Activated B cell treated with CpG ODN at 0.5 μM for 24 hours (primary cell): ENCODE measurements around the gene CD247. TPM values are rescaled to one million over a fixed set of nuclear protein-coding genes. Genes with fewer than 3 reads are reported as not detected.

Experiments used
- ATAC-seq: fragments of 200-7000 bp; cut with Tn5 transposase; one replicate; pipeline ENCODE4 v1.10.0; 2021; ENCODE audit warnings: low read depth, mild to moderate bottlenecking, moderate library complexity
- CTCF ChIA-PET: fragments of 350-600 bp; sonication (Branson Sonifier 250); formaldehyde crosslinking; loops from one replicate; lab custom pipeline; 2021; ENCODE audit warnings: antibody characterized with exemption; lab: Charles Lee
- POLR2A ChIA-PET: fragments of 350-600 bp; sonication (Branson Sonifier 250); formaldehyde crosslinking; loops from one replicate; lab custom pipeline; 2021; ENCODE audit warnings: antibody characterized with exemption; lab: Charles Lee
- DNase-seq: peaks from one replicate; pipeline ENCODE4 v3.0.0; 2022
- H3K27ac Mint-ChIP-seq: one replicate; pipeline ENCODE4 v1.8.0; 2020; ENCODE audit warnings: mixed read lengths
- H3K27me3 Mint-ChIP-seq: one replicate; pipeline ENCODE4 v1.8.0; 2021; ENCODE audit warnings: mixed read lengths
- H3K36me3 Mint-ChIP-seq: one replicate; pipeline ENCODE4 v1.8.0; 2021; ENCODE audit warnings: low read depth, mixed read lengths
- H3K4me1 Mint-ChIP-seq: one replicate; pipeline ENCODE4 v1.8.0; 2021; ENCODE audit warnings: mixed read lengths
- H3K4me3 Mint-ChIP-seq: one replicate; pipeline ENCODE4 v1.8.0; 2020; ENCODE audit warnings: mild to moderate bottlenecking, mixed read lengths
- H3K9me3 Mint-ChIP-seq: one replicate; pipeline ENCODE4 v1.8.0; 2020; ENCODE audit warnings: mixed read lengths
- CTCF ChIP-seq: fragments of 200-600 bp; IDR thresholded peaks from one replicate; pipeline ENCODE4 v1.8.0; 2022; ENCODE audit warnings: antibody characterized with exemption, mild to moderate bottlenecking
- intact Hi-C: fragments of 100-400 bp; cut with micrococcal nuclease; formaldehyde crosslinking; loops from one replicate; pipeline ENCODE4 v1.15.1; 2024
- total RNA-seq: library from RNA; stranded (reverse); gene quantifications from 2 replicates; pipeline ENCODE4 v1.2.3, GENCODE V29; 2022

The CD247 gene
- total RNA-seq, 1 donor from 2014 or later: 1.0 TPM

- no peak overlapping the region for H3K4me3 Mint-ChIP-seq
- ATAC-seq (no peak), DNase-seq (no peak)
- intact Hi-C loops: loop anchor here (10.0 kb wide), 1 partner anchor 400 kb away; no protein-coding TSS in a partner anchor
- H3K9me3 Mint-ChIP-seq: no peaks in the 10 kb centered on the region
- peaks cover 63% of the 10 kb centered on the region for H3K36me3 Mint-ChIP-seq
- no peaks in the 10 kb centered on the region for H3K4me1 Mint-ChIP-seq
- H3K27me3 Mint-ChIP-seq: no peaks in the 10 kb centered on the region
- H3K27ac Mint-ChIP-seq: no peak overlapping the region
- CTCF ChIA-PET: interaction anchor here (0.6 to 1.5 kb wide), 2 partner anchors 37 to 129 kb away, joined by 3 to 4 read pairs; no protein-coding TSS in a partner anchor
- TF ChIP-seq CTCF: no peak
- POLR2A ChIA-PET: no interaction called here
These were observed 114.0 kb downstream of the CD247 start for GRCh38 chr1:167404161-167404888.

GRCh38 chr1:167401260-167401873, 117.0 kb downstream of the CD247 start:
- Mint-ChIP-seq H3K9me3 (no peaks in the 10 kb centered on the region), H3K4me3 (no peak overlapping the region), H3K4me1 (no peaks in the 10 kb centered on the region), H3K27me3 (no peaks in the 10 kb centered on the region), H3K27ac (no peak overlapping the region), H3K36me3 (peaks cover 71% of the 10 kb centered on the region)
- peak; percentile 12 for TF ChIP-seq CTCF
- peak; percentile 68 for ATAC-seq
- intact Hi-C loops: loop anchor here (1.0 to 10.0 kb wide), 8 partner anchors 41 to 403 kb away; no protein-coding TSS in a partner anchor
- ChIA-PET POLR2A (no interaction called here), CTCF (interaction anchor here (0.7 to 3.1 kb wide), 16 partner anchors 10 to 342 kb away, joined by 3 to 54 read pairs (median 4); no protein-coding TSS in a partner anchor)
- peak; percentile 26 for DNase-seq

GRCh38 chr1:167400359-167400953, 117.9 kb downstream of the CD247 start:
- Mint-ChIP-seq H3K4me1 (no peaks in the 10 kb centered on the region), H3K9me3 (no peaks in the 10 kb centered on the region), H3K36me3 (peaks cover 70% of the 10 kb centered on the region), H3K27ac (no peak overlapping the region), H3K4me3 (no peak overlapping the region), H3K27me3 (no peaks in the 10 kb centered on the region)
- ChIA-PET CTCF (interaction anchor here (0.7 to 3.1 kb wide), 9 partner anchors 32 to 341 kb away, joined by 3 to 54 read pairs (median 4); no protein-coding TSS in a partner anchor), POLR2A (interaction anchor here (0.6 to 0.7 kb wide), 2 partner anchors 30 to 128 kb away, joined by 7 to 11 read pairs; no protein-coding TSS in a partner anchor)
- no peak for DNase-seq
- ATAC-seq: no peak
- intact Hi-C loops: loop anchor here (2.0 to 10.0 kb wide), 3 partner anchors 288 to 404 kb away; no protein-coding TSS in a partner anchor
- no peak for TF ChIP-seq CTCF

- TF ChIP-seq CTCF: no peak
- H3K27ac Mint-ChIP-seq: no peak overlapping the region
- POLR2A ChIA-PET: no interaction called here
- CTCF ChIA-PET: interaction anchor here (1.3 kb wide), 1 partner anchor 124 kb away, joined by 5 read pairs; no protein-coding TSS in a partner anchor
- no peaks in the 10 kb centered on the region for H3K27me3 Mint-ChIP-seq
- intact Hi-C loops: no loop called here
- ATAC-seq (no peak), DNase-seq (no peak)
- no peaks in the 10 kb centered on the region for H3K4me1 Mint-ChIP-seq
- no peaks in the 10 kb centered on the region for H3K9me3 Mint-ChIP-seq
- H3K4me3 Mint-ChIP-seq: no peak overlapping the region
- peaks cover 49% of the 10 kb centered on the region for H3K36me3 Mint-ChIP-seq
These were observed 126.1 kb downstream of the CD247 start for GRCh38 chr1:167392200-167392696.
